IPS-20b (cell line): ENCODE results near the gene ALDH2.
"Not testable (repeated sequence)": the region's sequence is repeated elsewhere in the genome, so short reads cannot be mapped to it uniquely, and the experiment has no call there.

Source experiments
- H3K27ac ChIP-seq: one replicate; pipeline ENCODE4 v1.5.1; 2013; ENCODE audit warnings: low read length
- H3K27me3 ChIP-seq: 2 replicates; pipeline ENCODE4 v1.6.1; 2013; ENCODE audit warnings: mild to moderate bottlenecking, low read length, inconsistent platforms; ENCODE audit not compliant: insufficient read depth
- H3K36me3 ChIP-seq: 2 replicates; pipeline ENCODE4 v1.6.1; 2013; ENCODE audit warnings: low read depth, mild to moderate bottlenecking, inconsistent platforms, low read length, moderate library complexity; ENCODE audit not compliant: insufficient read depth
- H3K4me1 ChIP-seq: 2 replicates; pipeline ENCODE4 v1.6.1; 2013; ENCODE audit warnings: mild to moderate bottlenecking, control low read depth, inconsistent platforms, low read length, moderate library complexity; ENCODE audit not compliant: insufficient read depth
- H3K4me3 ChIP-seq: 2 replicates; pipeline ENCODE4 v1.5.1; 2013; ENCODE audit warnings: mild to moderate bottlenecking, low read length, inconsistent platforms
- H3K9ac ChIP-seq: 2 replicates; pipeline ENCODE4 v1.6.1; 2013; ENCODE audit warnings: low read depth, mild to moderate bottlenecking, inconsistent platforms, low read length, moderate library complexity
- H3K9me3 ChIP-seq: 2 replicates; pipeline ENCODE4 v1.6.1; 2013; ENCODE audit warnings: mild to moderate bottlenecking, low read depth, low read length, inconsistent platforms; ENCODE audit not compliant: insufficient read depth

Gene ALDH2

GRCh38 chr12:111761099-111761498 lies 5.6 kb upstream of the ALDH2 start:
- Histone ChIP-seq H3K27ac (no peak overlapping the region), H3K4me3 (no peak overlapping the region), H3K9ac (no peak overlapping the region), H3K27me3 (peaks cover 2% of the 10 kb centered on the region; the same call in 1 of the 2 replicates), H3K9me3 (no peaks in the 10 kb centered on the region), H3K36me3 (no peaks in the 10 kb centered on the region), H3K4me1 (peaks cover 12% of the 10 kb centered on the region)

GRCh38 chr12:111761706-111762105 lies 5.0 kb upstream of the ALDH2 start:
- H3K4me1 ChIP-seq: peaks cover 14% of the 10 kb centered on the region

GRCh38 chr12:111763552-111763951 lies 3.2 kb upstream of the ALDH2 start:
- Histone ChIP-seq H3K27me3 (peaks cover 14% of the 10 kb centered on the region; the same call in 1 of the 2 replicates), H3K4me1 (peaks cover 13% of the 10 kb centered on the region)
- not testable (repeated sequence) for H3K4me3 ChIP-seq, H3K9me3 ChIP-seq, H3K9ac ChIP-seq, H3K27ac ChIP-seq, H3K36me3 ChIP-seq

More at GRCh38 chr12:111761706-111762105, 5.0 kb upstream of the ALDH2 start:
- Histone ChIP-seq H3K9ac (no peak overlapping the region), H3K4me3 (no peak overlapping the region), H3K27ac (no peak overlapping the region), H3K9me3 (no peaks in the 10 kb centered on the region), H3K27me3 (peaks cover 5% of the 10 kb centered on the region; the same call in 1 of the 2 replicates), H3K36me3 (no peaks in the 10 kb centered on the region)

GRCh38 chr12:111764120-111764821 lies 2.5 kb upstream of the ALDH2 start:
- H3K9ac ChIP-seq: no peak overlapping the region

GRCh38 chr12:111767362-111768158 lies 827 bp downstream of the ALDH2 start:
- Histone ChIP-seq H3K9me3 (no peaks in the 10 kb centered on the region), H3K27me3 (peaks cover 14% of the 10 kb centered on the region; the same call in 1 of the 2 replicates), H3K4me1 (peaks cover 8% of the 10 kb centered on the region), H3K4me3 (peak overlapping the region; percentile 90), H3K36me3 (no peaks in the 10 kb centered on the region), H3K27ac (no peak overlapping the region), H3K9ac (peak overlapping the region; percentile 82)

More at GRCh38 chr12:111764120-111764821, 2.5 kb upstream of the ALDH2 start:
- peaks cover 14% of the 10 kb centered on the region; the same call in 1 of the 2 replicates for H3K27me3 ChIP-seq
- H3K27ac ChIP-seq: no peak overlapping the region
- H3K9me3 ChIP-seq: no peaks in the 10 kb centered on the region
- H3K36me3 ChIP-seq: no peaks in the 10 kb centered on the region
- no peak overlapping the region for H3K4me3 ChIP-seq
- H3K4me1 ChIP-seq: peaks cover 13% of the 10 kb centered on the region

- no peaks in the 10 kb centered on the region for H3K36me3 ChIP-seq
- H3K9me3 ChIP-seq: no peaks in the 10 kb centered on the region
- H3K4me3 ChIP-seq: peak overlapping the region; percentile 90
- H3K27me3 ChIP-seq: peaks cover 14% of the 10 kb centered on the region; the same call in 1 of the 2 replicates
- peaks cover 8% of the 10 kb centered on the region for H3K4me1 ChIP-seq
- peak overlapping the region; percentile 82; the same call in 1 of the 2 replicates for H3K9ac ChIP-seq
- H3K27ac ChIP-seq: no peak overlapping the region
Observed at GRCh38 chr12:111768159-111768895, 1.6 kb downstream of the ALDH2 start.

- no peaks in the 10 kb centered on the region for H3K36me3 ChIP-seq
- no peak overlapping the region for H3K4me3 ChIP-seq
- H3K9me3 ChIP-seq: no peaks in the 10 kb centered on the region
- no peak overlapping the region for H3K9ac ChIP-seq
- H3K27me3 ChIP-seq: peaks cover 14% of the 10 kb centered on the region; the same call in 1 of the 2 replicates
- H3K4me1 ChIP-seq: peaks cover 16% of the 10 kb centered on the region
- H3K27ac ChIP-seq: no peak overlapping the region
Observed at GRCh38 chr12:111769599-111769998, 2.9 kb downstream of the ALDH2 start.

GRCh38 chr12:111773801-111774551 lies 7.2 kb downstream of the ALDH2 start:
- H3K9ac ChIP-seq: no peak overlapping the region
- 0 out of 2 replicates have a peak, but pooled peaks cover 3% of the 10 kb centered on the region for H3K36me3 ChIP-seq
- no peak overlapping the region for H3K27ac ChIP-seq
- peaks cover 12% of the 10 kb centered on the region for H3K4me1 ChIP-seq
- no peak overlapping the region for H3K4me3 ChIP-seq
- no peaks in the 10 kb centered on the region for H3K27me3 ChIP-seq
- no peaks in the 10 kb centered on the region for H3K9me3 ChIP-seq

GRCh38 chr12:111775205-111776193 lies 8.8 kb downstream of the ALDH2 start:
- Histone ChIP-seq H3K4me3 (no peak overlapping the region), H3K27me3 (no peaks in the 10 kb centered on the region), H3K9me3 (no peaks in the 10 kb centered on the region), H3K27ac (no peak overlapping the region), H3K9ac (no peak overlapping the region), H3K36me3 (0 out of 2 replicates have a peak, but pooled peaks cover 3% of the 10 kb centered on the region), H3K4me1 (peaks cover 12% of the 10 kb centered on the region)

- H3K4me3 ChIP-seq: no peak overlapping the region
- no peaks in the 10 kb centered on the region for H3K9me3 ChIP-seq
- H3K36me3 ChIP-seq: peaks cover 13% of the 10 kb centered on the region
- no peak overlapping the region for H3K9ac ChIP-seq
- peaks cover 12% of the 10 kb centered on the region for H3K4me1 ChIP-seq
- no peaks in the 10 kb centered on the region for H3K27me3 ChIP-seq
- H3K27ac ChIP-seq: no peak overlapping the region
Observed at GRCh38 chr12:111776836-111777344, 10.2 kb downstream of the ALDH2 start.
